GM19397 (cell line): ENCODE results near the gene GINS3.
A peak's percentile ranks its signal among the peaks of the same experiment; 100 is the strongest.

Experiments
- ATAC-seq: cut with Tn5 transposase; IDR thresholded peaks from one replicate; pipeline ENCODE4 v1.9.1; 2021; ENCODE audit warnings: mild to moderate bottlenecking, moderate library complexity; ENCODE audit not compliant: unreplicated experiment

GINS3 gene

DNA sequence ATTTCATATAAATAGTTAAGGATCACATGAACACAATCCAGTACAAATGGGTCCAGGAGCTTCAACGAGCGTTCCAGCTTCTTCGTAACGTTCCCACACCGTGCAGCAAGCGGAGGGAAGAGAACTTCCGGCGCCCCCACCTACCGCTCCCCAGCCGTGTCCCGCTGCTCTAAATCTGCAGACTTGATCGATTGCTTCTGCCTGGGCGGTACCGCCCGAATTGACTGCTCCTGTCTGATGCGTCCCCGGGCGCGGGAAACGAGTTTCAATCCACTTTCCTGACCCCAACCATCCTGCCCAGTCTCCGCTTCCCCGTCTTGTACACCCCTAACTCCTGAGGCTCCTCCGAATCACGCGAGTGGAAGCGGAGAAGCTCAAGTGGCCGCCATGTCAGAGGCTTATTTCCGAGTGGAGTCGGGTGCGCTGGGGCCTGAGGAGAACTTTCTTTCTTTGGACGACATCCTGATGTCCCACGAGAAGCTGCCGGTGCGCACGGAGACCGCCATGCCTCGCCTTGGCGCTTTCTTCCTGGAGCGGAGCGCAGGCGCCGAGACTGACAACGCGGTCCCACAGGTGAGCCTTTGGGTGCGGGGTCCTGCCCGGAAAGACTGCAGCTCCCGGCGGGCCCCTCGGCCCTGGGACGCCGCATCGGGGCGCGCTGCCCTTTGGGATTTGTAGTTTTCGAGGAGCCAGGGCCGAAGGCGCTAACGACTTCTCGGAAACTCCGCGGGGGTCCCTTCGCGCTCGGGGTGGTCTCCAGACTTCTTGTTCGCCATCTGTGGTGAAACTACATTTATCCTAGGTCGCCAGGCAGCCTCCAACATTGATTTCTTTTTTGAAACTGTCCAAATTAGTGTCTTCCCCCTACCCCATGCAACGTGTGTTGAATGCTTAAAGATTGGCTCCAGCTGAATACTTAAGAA is at the start of gene GINS3:
Gene GINS3, plus strand, starts transcription at position 257 of the 923 bp plus-strand sequence. Its CDS starts 131 bp downstream, at position 388.
- ATAC-seq = peak; percentile 93

- ATAC-seq = no peak
Observed at GRCh38 chr16:58343562-58343961, 48.7 kb upstream of the GINS3 start.

DNA sequence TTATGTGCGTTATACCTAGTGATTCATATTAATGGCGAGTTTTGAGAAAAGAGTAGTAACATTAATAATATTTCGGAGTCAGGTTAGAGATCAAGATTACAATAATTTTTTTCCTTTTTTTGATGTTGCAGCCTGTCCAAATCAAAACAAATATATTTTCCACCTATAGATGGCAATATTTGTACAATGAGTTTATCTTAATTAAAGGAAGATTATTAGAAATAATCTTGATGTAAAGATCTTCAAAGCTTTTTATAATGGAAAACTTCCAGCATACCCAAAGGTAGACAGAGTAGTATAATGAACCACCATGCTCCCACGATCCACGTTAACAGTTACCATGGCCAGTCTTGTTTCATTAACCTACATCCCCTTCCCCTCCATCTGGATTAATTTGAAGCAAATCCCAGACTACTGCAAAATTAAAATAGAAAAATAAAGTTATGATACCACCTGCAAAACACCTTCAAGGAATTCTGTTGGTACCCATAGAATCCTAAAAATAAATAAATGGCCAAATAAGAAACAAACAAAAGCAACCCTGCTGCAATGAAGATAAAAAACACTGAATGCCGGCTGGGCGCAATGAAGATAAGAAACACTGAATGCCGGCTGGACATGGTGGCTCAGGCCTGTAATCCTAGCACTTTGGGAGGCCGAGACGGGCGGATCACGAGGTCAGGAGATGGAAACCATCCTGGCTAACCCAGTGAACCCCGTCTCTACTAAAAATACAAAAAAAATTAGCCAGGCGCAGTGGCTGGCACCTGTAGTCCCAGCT is 46.5 kb upstream of the GINS3 start:
- no peak for ATAC-seq

- no peak for ATAC-seq
Observed at GRCh38 chr16:58346831-58347371, 45.4 kb upstream of the GINS3 start.

- no peak for ATAC-seq
Observed at GRCh38 chr16:58348986-58349385, 43.3 kb upstream of the GINS3 start.

DNA sequence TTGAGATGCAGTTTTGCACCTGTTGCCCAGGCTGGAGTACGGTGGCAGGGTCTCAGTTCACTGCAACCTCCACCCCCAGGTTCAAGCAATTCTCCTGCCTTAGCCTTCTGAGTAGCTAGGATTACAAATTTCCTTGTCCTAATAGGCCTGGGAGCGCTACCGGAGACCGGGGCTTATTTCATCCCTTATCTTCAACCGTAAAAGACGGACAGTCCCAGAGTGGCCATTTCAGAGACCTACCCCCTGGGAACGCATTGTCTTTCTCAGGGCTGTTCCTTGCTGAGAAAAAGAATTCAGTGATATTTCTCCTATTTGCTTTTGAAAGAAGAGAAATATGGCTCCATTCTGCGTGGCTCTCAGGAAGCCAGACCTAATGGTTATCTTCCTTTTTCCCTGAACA is 39.6 kb upstream of the GINS3 start:
- ATAC-seq = no peak

DNA sequence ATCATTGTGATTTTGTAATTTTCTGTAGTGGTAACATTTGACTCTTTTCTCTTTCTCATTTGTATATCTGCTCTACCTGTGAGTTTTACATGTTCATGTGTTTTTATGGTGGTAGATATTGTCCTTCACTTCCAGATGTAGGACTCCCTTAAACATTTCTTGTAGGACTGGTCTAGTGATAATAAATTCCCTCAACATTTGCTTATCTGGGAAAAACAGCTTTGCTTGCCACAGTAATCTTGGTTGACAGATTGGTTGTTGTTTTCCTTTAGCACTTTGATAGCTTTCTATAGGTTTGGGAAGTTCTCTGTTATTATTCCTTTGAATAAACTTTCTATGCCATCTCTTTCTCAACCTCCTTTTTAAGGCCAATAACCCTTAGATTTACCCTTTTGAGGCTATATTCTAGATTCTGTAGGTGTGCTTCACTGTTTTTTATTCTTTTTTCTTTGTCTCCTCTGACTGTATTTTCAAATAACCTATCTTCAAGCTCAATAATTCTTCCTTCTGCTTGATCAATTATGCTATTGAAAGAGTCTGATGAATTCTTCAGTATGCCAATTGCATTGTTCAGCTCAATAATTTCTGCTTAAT is 32.1 kb upstream of the GINS3 start:
- no peak for ATAC-seq

DNA sequence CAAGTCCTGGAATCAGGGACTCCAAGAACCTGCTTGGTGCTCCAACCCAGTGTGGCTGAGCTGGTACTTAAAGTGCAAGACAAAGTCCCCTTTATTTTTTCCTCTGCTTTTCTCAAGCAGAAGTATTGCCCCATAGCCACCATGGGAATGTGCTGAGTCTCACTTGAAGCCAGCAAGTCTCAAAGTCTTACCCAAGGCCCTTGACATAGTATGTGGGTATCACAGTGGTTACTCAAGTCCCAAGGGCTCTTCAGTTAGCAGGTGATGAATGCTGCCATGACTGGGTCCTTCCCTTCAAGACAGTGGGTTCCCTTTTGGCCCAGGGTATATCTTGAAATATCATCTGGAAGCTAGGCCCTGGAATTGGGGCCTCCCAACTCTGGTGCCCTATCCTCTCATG is 30.5 kb upstream of the GINS3 start:
- no peak for ATAC-seq

GRCh38 chr16:58363746-58364393 is 28.4 kb upstream of the GINS3 start:
- ATAC-seq = no peak

- ATAC-seq = no peak
Observed at GRCh38 chr16:58365623-58366022, 26.6 kb upstream of the GINS3 start.

GRCh38 chr16:58366247-58367031 is 25.8 kb upstream of the GINS3 start:
- no peak for ATAC-seq

- no peak for ATAC-seq
Observed at GRCh38 chr16:58367252-58367651, 25.0 kb upstream of the GINS3 start.

- no peak for ATAC-seq
Observed at GRCh38 chr16:58371841-58372240, 20.4 kb upstream of the GINS3 start.

- no peak for ATAC-seq
Observed at GRCh38 chr16:58375386-58375785, 16.9 kb upstream of the GINS3 start.

- ATAC-seq = no peak
Observed at GRCh38 chr16:58377932-58378331, 14.3 kb upstream of the GINS3 start.

GRCh38 chr16:58378401-58378800 is 13.9 kb upstream of the GINS3 start:
- no peak for ATAC-seq

GRCh38 chr16:58379736-58380135 is 12.5 kb upstream of the GINS3 start:
- ATAC-seq = no peak

DNA sequence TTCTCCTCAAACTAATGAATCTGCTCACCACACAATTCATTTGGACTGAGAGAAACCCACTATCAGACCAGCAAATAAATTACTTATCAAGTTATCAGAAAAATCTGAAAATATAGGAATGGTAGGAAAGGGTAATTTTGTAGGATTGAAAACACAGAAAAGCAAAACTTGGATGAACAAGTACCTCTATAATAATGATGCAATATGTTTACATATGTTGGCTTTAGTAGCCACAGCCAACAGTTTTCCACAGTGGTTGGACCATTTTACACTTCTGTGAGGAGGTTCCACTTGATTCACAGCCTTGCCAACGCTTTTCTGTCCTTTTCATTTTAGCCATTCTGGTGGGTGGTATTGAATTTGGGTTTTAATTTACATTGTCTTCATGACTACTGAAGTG is 10.6 kb upstream of the GINS3 start:
- no peak for ATAC-seq

- ATAC-seq = no peak
Observed at GRCh38 chr16:58384437-58385055, 7.7 kb upstream of the GINS3 start.
